HepG2 (cell line): ENCODE results near the gene WWC2. TPM values are rescaled to one million over a fixed set of nuclear protein-coding genes. Genes with fewer than 3 reads are reported as not detected.
A peak's percentile ranks its signal among the peaks of the same experiment; 100 is the strongest.

Source experiments
- DBP ChIP-seq: sonication (generic); formaldehyde crosslinking; IDR thresholded peaks from 2 replicates; pipeline ENCODE4 v1.4.0; 2020; ENCODE audit warnings: missing genetic modification reagents; ENCODE audit errors: not compliant biosample characterization
- FOSL2 ChIP-seq: sonication (generic); formaldehyde crosslinking; IDR thresholded peaks from 2 replicates; pipeline ENCODE4 v1.4.0; 2020; ENCODE audit warnings: missing genetic modification reagents
- JUND ChIP-seq: sonication (generic); formaldehyde crosslinking; IDR thresholded peaks from 2 replicates; pipeline ENCODE4 v1.8.0; 2022; ENCODE audit warnings: mild to moderate bottlenecking, missing genetic modification reagents
- MAFG ChIP-seq: sonication (generic); formaldehyde crosslinking; IDR thresholded peaks from 2 replicates; pipeline ENCODE4 v1.5.1; 2020; ENCODE audit warnings: mild to moderate bottlenecking, missing genetic modification reagents
- NCOR1 ChIP-seq: fragments of 200-600 bp; sonication (generic); IDR thresholded peaks from 2 replicates; pipeline ENCODE4 v1.7.0; 2017; ENCODE audit warnings: antibody characterized with exemption, low read length, borderline replicate concordance
- NPAS2 ChIP-seq: sonication (generic); formaldehyde crosslinking; IDR thresholded peaks from 2 replicates; pipeline ENCODE4 v1.8.0; 2022; ENCODE audit warnings: mild to moderate bottlenecking, missing genetic modification reagents, borderline replicate concordance
- PCBP2 ChIP-seq: fragments of 200-400 bp; formaldehyde crosslinking; optimal IDR thresholded peaks from 2 replicates; pipeline ENCODE3; 2018; ENCODE audit warnings: low read length, low read depth; ENCODE audit not compliant: poor library complexity, severe bottlenecking
- RAD51 ChIP-seq: fragments of 450-650 bp; IDR thresholded peaks from 2 replicates; pipeline ENCODE4 v1.6.1; 2016; ENCODE audit warnings: borderline replicate concordance
- RORA ChIP-seq: sonication (generic); formaldehyde crosslinking; IDR thresholded peaks from 2 replicates; pipeline ENCODE4 v1.5.0; 2020; ENCODE audit warnings: mild to moderate bottlenecking, missing genetic modification reagents, moderate library complexity
- SIN3B ChIP-seq: fragments of 150-350 bp; IDR thresholded peaks from 2 replicates; pipeline ENCODE4 v1.6.1; 2014; ENCODE audit warnings: low read length
- STAG1 ChIP-seq: sonication (generic); formaldehyde crosslinking; IDR thresholded peaks from 2 replicates; pipeline ENCODE4 v1.4.0; 2020; ENCODE audit warnings: missing genetic modification reagents
- THRA ChIP-seq: sonication (generic); formaldehyde crosslinking; IDR thresholded peaks from 2 replicates; pipeline ENCODE4 v1.4.0; 2020; ENCODE audit warnings: missing genetic modification reagents, borderline replicate concordance
- ZBTB7B ChIP-seq: sonication (generic); formaldehyde crosslinking; IDR thresholded peaks from 2 replicates; pipeline ENCODE4 v1.4.0; 2020; ENCODE audit warnings: missing genetic modification reagents
- ZMAT5 ChIP-seq: sonication (generic); formaldehyde crosslinking; IDR thresholded peaks from 2 replicates; pipeline ENCODE4 v1.5.0; 2020; ENCODE audit warnings: mild to moderate bottlenecking, low read depth, missing genetic modification reagents, borderline replicate concordance
- ZNF12 ChIP-seq: sonication (generic); formaldehyde crosslinking; IDR thresholded peaks from 2 replicates; pipeline ENCODE4 v1.5.0; 2020; ENCODE audit warnings: missing genetic modification reagents
- ZNF235 ChIP-seq: sonication (generic); formaldehyde crosslinking; IDR thresholded peaks from 2 replicates; pipeline ENCODE4 v1.8.1; 2023; ENCODE audit warnings: mild to moderate bottlenecking, missing genetic modification reagents, borderline replicate concordance
- ZNF326 ChIP-seq: sonication (generic); formaldehyde crosslinking; IDR thresholded peaks from 2 replicates; pipeline ENCODE4 v1.4.0; 2020; ENCODE audit warnings: missing genetic modification reagents, borderline replicate concordance
- ZNF329 ChIP-seq: sonication (generic); formaldehyde crosslinking; IDR thresholded peaks from 2 replicates; pipeline ENCODE4 v1.9.0; 2021; ENCODE audit warnings: low read depth, mild to moderate bottlenecking, missing genetic modification reagents
- ZNF7 ChIP-seq: IDR thresholded peaks from 2 replicates; pipeline ENCODE4 v1.6.1; 2016; ENCODE audit warnings: missing biosample characterization, missing genetic modification reagents
- ZNF850 ChIP-seq: sonication (generic); formaldehyde crosslinking; conservative IDR thresholded peaks from 2 replicates; pipeline ENCODE4 v1.9.0; 2021; ENCODE audit warnings: mild to moderate bottlenecking, missing genetic modification reagents
- polyA plus RNA-seq, 8 experiments: library from polyadenylated mRNA; depleted of rRNA in 3 of 8; stranded (reverse) in 7 of 8; unstranded in 1 of 8; fragments of >200 nt; fragmentation: Illumina TruSeq in 4 of 8; extraction: Trizol in 4 of 8; gene quantifications; 2 replicates each; pipeline versions ENCODE4 v1.2.1 to v1.2.3, GENCODE V29; 2011 to 2016; ENCODE audit warnings: low read depth in 4 of 8, missing spikeins in 1 of 8, mixed read lengths in 1 of 8; ENCODE audit not compliant: insufficient read depth in 1 of 8
- total RNA-seq, 5 experiments: library from RNA; depleted of rRNA; stranded (reverse); fragments of >200 nt; fragmentation: Illumina TruSeq; extraction: Trizol; gene quantifications; 2 replicates each; pipeline ENCODE4 v1.2.3, GENCODE V29; 2016; ENCODE audit warnings: low read depth in 1 of 5
- TF ChIP-seq, protein P1 (sequence below): sonication (generic); formaldehyde crosslinking; IDR thresholded peaks from 2 replicates; pipeline ENCODE4 v1.4.0; 2020; ENCODE audit warnings: mild to moderate bottlenecking, missing genetic modification reagents, borderline replicate concordance
- TF ChIP-seq, protein P2 (sequence below): sonication (generic); formaldehyde crosslinking; IDR thresholded peaks from 2 replicates; pipeline ENCODE4 v1.4.0; 2020; ENCODE audit warnings: missing genetic modification reagents

WWC2 gene
- total and polyA plus RNA-seq, 2 of the 13 experiments (the other 11 are each of a cell fraction or from before 2014, with no cell fraction given), result 40.0 to 50.1 TPM

DNA sequence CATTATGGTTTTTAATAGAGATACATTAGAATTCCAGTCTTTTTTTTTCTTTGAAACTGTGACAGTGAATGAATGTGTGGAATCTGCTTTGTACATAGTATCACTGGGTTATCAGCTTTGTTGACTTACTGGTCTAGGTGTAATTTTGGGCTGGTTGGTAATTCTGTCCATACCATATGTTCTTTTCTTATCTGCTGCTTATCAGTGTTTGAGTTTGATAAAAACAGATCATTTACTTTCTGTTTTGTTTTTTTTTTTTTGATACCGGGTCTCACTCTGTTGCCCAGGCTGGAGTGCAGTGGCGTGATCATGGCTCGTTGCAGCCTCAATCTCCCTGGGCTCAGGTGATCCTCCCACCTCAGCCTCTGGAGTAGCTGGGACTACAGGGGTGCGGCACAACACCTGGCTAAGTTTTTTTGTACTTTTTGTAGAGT lies 12.4 kb downstream of the WWC2 start (continued):
- no peak for TF ChIP-seq ZMAT5 (CRISPR knock-in tag)
- TF ChIP-seq NPAS2 (CRISPR knock-in tag), result no peak
- TF ChIP-seq FOSL2 (CRISPR knock-in tag), result 0 out of 2 replicates have a peak, but pooled peaks have one; percentile 24
- TF ChIP-seq PCBP2, result no peak
- no peak for TF ChIP-seq STAG1 (CRISPR knock-in tag)
- TF ChIP-seq ZNF329, result no peak
- no peak for TF ChIP-seq ZNF235 (CRISPR knock-in tag)
- no peak for TF ChIP-seq SIN3B
- no peak for TF ChIP-seq RAD51
- no peak for TF ChIP-seq ZNF7
- TF ChIP-seq JUND (CRISPR knock-in tag), result no peak
- TF ChIP-seq ZNF12, result no peak
- TF ChIP-seq DBP (CRISPR knock-in tag), result no peak
- TF ChIP-seq ZBTB7B (CRISPR knock-in tag), result 0 out of 2 replicates have a peak, but pooled peaks have one; percentile 34
- TF ChIP-seq, protein P1, sequence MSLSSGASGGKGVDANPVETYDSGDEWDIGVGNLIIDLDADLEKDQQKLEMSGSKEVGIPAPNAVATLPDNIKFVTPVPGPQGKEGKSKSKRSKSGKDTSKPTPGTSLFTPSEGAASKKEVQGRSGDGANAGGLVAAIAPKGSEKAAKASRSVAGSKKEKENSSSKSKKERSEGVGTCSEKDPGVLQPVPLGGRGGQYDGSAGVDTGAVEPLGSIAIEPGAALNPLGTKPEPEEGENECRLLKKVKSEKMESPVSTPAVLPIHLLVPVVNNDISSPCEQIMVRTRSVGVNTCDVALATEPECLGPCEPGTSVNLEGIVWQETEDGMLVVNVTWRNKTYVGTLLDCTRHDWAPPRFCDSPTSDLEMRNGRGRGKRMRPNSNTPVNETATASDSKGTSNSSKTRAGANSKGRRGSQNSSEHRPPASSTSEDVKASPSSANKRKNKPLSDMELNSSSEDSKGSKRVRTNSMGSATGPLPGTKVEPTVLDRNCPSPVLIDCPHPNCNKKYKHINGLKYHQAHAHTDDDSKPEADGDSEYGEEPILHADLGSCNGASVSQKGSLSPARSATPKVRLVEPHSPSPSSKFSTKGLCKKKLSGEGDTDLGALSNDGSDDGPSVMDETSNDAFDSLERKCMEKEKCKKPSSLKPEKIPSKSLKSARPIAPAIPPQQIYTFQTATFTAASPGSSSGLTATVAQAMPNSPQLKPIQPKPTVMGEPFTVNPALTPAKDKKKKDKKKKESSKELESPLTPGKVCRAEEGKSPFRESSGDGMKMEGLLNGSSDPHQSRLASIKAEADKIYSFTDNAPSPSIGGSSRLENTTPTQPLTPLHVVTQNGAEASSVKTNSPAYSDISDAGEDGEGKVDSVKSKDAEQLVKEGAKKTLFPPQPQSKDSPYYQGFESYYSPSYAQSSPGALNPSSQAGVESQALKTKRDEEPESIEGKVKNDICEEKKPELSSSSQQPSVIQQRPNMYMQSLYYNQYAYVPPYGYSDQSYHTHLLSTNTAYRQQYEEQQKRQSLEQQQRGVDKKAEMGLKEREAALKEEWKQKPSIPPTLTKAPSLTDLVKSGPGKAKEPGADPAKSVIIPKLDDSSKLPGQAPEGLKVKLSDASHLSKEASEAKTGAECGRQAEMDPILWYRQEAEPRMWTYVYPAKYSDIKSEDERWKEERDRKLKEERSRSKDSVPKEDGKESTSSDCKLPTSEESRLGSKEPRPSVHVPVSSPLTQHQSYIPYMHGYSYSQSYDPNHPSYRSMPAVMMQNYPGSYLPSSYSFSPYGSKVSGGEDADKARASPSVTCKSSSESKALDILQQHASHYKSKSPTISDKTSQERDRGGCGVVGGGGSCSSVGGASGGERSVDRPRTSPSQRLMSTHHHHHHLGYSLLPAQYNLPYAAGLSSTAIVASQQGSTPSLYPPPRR (CRISPR knock-in tag), result peak; percentile 79; the same call in 1 of the 2 replicates
- TF ChIP-seq, protein P2, sequence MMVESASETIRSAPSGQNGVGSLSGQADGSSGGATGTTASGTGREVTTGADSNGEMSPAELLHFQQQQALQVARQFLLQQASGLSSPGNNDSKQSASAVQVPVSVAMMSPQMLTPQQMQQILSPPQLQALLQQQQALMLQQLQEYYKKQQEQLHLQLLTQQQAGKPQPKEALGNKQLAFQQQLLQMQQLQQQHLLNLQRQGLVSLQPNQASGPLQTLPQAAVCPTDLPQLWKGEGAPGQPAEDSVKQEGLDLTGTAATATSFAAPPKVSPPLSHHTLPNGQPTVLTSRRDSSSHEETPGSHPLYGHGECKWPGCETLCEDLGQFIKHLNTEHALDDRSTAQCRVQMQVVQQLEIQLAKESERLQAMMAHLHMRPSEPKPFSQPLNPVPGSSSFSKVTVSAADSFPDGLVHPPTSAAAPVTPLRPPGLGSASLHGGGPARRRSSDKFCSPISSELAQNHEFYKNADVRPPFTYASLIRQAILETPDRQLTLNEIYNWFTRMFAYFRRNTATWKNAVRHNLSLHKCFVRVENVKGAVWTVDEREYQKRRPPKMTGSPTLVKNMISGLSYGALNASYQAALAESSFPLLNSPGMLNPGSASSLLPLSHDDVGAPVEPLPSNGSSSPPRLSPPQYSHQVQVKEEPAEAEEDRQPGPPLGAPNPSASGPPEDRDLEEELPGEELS, result peak; percentile 94
- no peak for TF ChIP-seq THRA
- no peak for TF ChIP-seq MAFG (CRISPR knock-in tag)
- TF ChIP-seq NCOR1, result no peak
- TF ChIP-seq ZNF850 (CRISPR knock-in tag), result no peak
- no peak for TF ChIP-seq RORA (CRISPR knock-in tag)
- no peak for TF ChIP-seq ZNF326
